Right kidney (tissue), 1 donor: ENCODE measurements around the gene SPIC.

Experiments used
- DNase-seq: peaks from one replicate; pipeline ENCODE4 v3.0.0-alpha.2; 2016

The SPIC gene

GRCh38 chr12:101536069-101536674 lies 61.0 kb downstream of the SPIC start:
- no peak for DNase-seq
